Cardiac muscle cell (in vitro differentiated cells and primary cell): ENCODE data around the gene GNPTAB. TPM values are rescaled to one million over a fixed set of nuclear protein-coding genes. Genes with fewer than 3 reads are reported as not detected.

Experiments used
- DNase-seq, 2 donors: peaks; one replicate each; pipeline versions ENCODE4 v3.0.0 to v3.0.0-alpha.2; 2010 to 2017; ENCODE audit warnings: low read depth in 1 of 2, low spot score in 1 of 2
- H3K27ac ChIP-seq: fragments of 200-600 bp; sonication (generic); 2 replicates; pipeline ENCODE4 v1.5.1; 2016
- H3K27me3 ChIP-seq: fragments of 200-600 bp; sonication (generic); 2 replicates; pipeline ENCODE4 v1.6.0; 2016; ENCODE audit warnings: control low read depth
- H3K36me3 ChIP-seq: fragments of 200-600 bp; sonication (generic); 2 replicates; pipeline ENCODE4 v1.5.1; 2016; ENCODE audit warnings: control low read depth
- H3K4me1 ChIP-seq: fragments of 200-600 bp; sonication (generic); 2 replicates; pipeline ENCODE4 v1.8.1; 2017; ENCODE audit warnings: low read depth, mild to moderate bottlenecking, mixed run types
- H3K4me3 ChIP-seq: fragments of 200-600 bp; sonication (generic); 2 replicates; pipeline ENCODE4 v1.5.1; 2016; ENCODE audit warnings: mild to moderate bottlenecking
- H3K9me3 ChIP-seq: fragments of 200-600 bp; sonication (generic); 2 replicates; pipeline ENCODE4 v1.5.1; 2017; ENCODE audit warnings: low read depth, mild to moderate bottlenecking, control low read depth
- CTCF ChIP-seq: IDR thresholded peaks from 2 replicates; pipeline ENCODE4 v1.5.1; 2012; ENCODE audit warnings: low read depth, mild to moderate bottlenecking, low read length
- polyA plus RNA-seq: library from polyadenylated mRNA; unstranded; fragments of >200 nt; fragmentation: Nextera tagmentation; extraction: Ambion mirVana; gene quantifications from 2 replicates; pipeline ENCODE4 v1.2.1, GENCODE V29; 2016
- total RNA-seq: library from RNA; depleted of rRNA; stranded (reverse); fragments of >200 nt; gene quantifications from 2 replicates; pipeline ENCODE4 v1.2.3, GENCODE V29; 2016

Gene GNPTAB
- total and polyA plus RNA-seq, 2 experiments from 2014 or later: 4.0 to 6.2 TPM

GRCh38 chr12:101780599-101780998 lies 50.2 kb downstream of the GNPTAB start:
- H3K4me1 ChIP-seq: no peaks in the 10 kb centered on the region
- no peak for TF ChIP-seq CTCF
- no peaks in the 10 kb centered on the region for H3K36me3 ChIP-seq
- H3K27ac ChIP-seq: no peak overlapping the region
- H3K9me3 ChIP-seq: no peaks in the 10 kb centered on the region
- H3K27me3 ChIP-seq: no peaks in the 10 kb centered on the region
- DNase-seq: no peak
- H3K4me3 ChIP-seq: no peak overlapping the region

- Histone ChIP-seq H3K4me3 (no peak overlapping the region), H3K4me1 (no peaks in the 10 kb centered on the region), H3K9me3 (no peaks in the 10 kb centered on the region), H3K36me3 (no peaks in the 10 kb centered on the region), H3K27ac (no peak overlapping the region), H3K27me3 (no peaks in the 10 kb centered on the region)
- TF ChIP-seq CTCF: no peak
- no peak for DNase-seq
These were observed 51.1 kb downstream of the GNPTAB start for GRCh38 chr12:101779626-101780025.

- H3K27me3 ChIP-seq: no peaks in the 10 kb centered on the region
- H3K36me3 ChIP-seq: no peaks in the 10 kb centered on the region
- no peak for TF ChIP-seq CTCF
- no peak overlapping the region for H3K4me3 ChIP-seq
- no peaks in the 10 kb centered on the region for H3K4me1 ChIP-seq
- no peaks in the 10 kb centered on the region for H3K9me3 ChIP-seq
- no peak for DNase-seq
- no peak overlapping the region for H3K27ac ChIP-seq
These were observed 51.6 kb downstream of the GNPTAB start for GRCh38 chr12:101779200-101779599.

GRCh38 chr12:101777978-101778377 lies 52.8 kb downstream of the GNPTAB start:
- Histone ChIP-seq H3K4me3 (no peak overlapping the region), H3K27ac (no peak overlapping the region), H3K4me1 (no peaks in the 10 kb centered on the region), H3K36me3 (no peaks in the 10 kb centered on the region), H3K9me3 (no peaks in the 10 kb centered on the region), H3K27me3 (no peaks in the 10 kb centered on the region)
- no peak for DNase-seq
- no peak for TF ChIP-seq CTCF

- Histone ChIP-seq H3K27ac (no peak overlapping the region), H3K36me3 (no peaks in the 10 kb centered on the region), H3K4me1 (no peaks in the 10 kb centered on the region), H3K9me3 (no peaks in the 10 kb centered on the region), H3K4me3 (no peak overlapping the region), H3K27me3 (no peaks in the 10 kb centered on the region)
- no peak for DNase-seq
- TF ChIP-seq CTCF: no peak
These were observed 53.3 kb downstream of the GNPTAB start for GRCh38 chr12:101777485-101777884.

GRCh38 chr12:101775816-101776215 lies 54.9 kb downstream of the GNPTAB start:
- DNase-seq: no peak
- H3K4me1 ChIP-seq: no peaks in the 10 kb centered on the region
- no peaks in the 10 kb centered on the region for H3K9me3 ChIP-seq
- no peak for TF ChIP-seq CTCF
- H3K27me3 ChIP-seq: no peaks in the 10 kb centered on the region
- H3K4me3 ChIP-seq: no peak overlapping the region
- H3K36me3 ChIP-seq: no peaks in the 10 kb centered on the region
- H3K27ac ChIP-seq: no peak overlapping the region
